GM21737 (cell line): Measurements from ENCODE around the gene CCNT1.
A peak's percentile ranks its signal among the peaks of the same experiment; 100 is the strongest.
"Not testable (repeated sequence)": the region's sequence is repeated elsewhere in the genome, so short reads cannot be mapped to it uniquely, and the experiment has no call there.

Experiments used
- ATAC-seq: cut with Tn5 transposase; IDR thresholded peaks from one replicate; pipeline ENCODE4 v1.9.1; 2021; ENCODE audit warnings: mild to moderate bottlenecking, moderate library complexity; ENCODE audit not compliant: unreplicated experiment

The CCNT1 gene

DNA sequence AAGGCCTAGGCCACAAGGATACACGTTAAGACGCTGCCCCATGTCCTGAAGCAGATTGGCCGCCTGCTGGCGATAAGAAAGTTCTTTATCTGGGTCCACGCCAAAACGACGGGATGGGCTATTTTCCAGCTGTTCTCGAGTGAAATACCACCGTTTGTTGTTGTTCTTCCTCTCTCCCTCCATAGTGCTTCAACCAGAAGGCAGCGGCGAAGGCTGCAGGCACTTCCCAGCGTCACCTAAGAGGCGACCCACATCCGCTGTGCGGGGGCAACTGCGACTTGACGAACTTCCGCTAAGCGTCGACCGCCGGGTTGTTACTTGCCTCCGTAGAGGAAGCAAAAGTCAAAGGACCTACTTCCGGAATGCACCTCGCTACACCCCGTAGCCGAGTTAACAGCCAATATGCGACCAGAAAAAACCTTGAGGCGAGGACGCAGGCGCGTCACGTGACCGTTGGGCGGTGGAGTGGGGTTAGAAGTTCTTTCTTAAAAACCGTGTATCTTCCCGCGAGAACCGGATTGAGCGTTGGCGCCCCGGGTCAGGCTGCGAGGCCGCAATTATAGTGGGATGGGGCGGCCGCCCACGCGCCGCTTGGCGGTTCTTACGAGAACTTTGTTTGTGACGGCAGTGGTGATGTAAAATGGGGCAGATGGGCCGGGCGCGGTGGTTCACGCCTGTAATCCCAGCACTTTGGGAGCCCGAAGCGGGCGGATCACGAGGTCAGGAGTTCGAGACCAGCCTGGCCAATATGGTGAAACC is at the start of gene CCNT1:
Gene CCNT1, minus strand, starts transcription at position 215 of the 759 bp plus-strand sequence. Its CDS starts 32 bp downstream, at position 183.
- peak; percentile 97 for ATAC-seq

- no peak for ATAC-seq
These were observed 49.3 kb upstream of the CCNT1 start for GRCh38 chr12:48765753-48766162.

- no peak for ATAC-seq
These were observed 48.0 kb upstream of the CCNT1 start for GRCh38 chr12:48764521-48764920.

- ATAC-seq, result no peak
These were observed 42.2 kb upstream of the CCNT1 start for GRCh38 chr12:48758737-48759136.

- ATAC-seq, result no peak
These were observed 41.7 kb upstream of the CCNT1 start for GRCh38 chr12:48758186-48758585.

DNA sequence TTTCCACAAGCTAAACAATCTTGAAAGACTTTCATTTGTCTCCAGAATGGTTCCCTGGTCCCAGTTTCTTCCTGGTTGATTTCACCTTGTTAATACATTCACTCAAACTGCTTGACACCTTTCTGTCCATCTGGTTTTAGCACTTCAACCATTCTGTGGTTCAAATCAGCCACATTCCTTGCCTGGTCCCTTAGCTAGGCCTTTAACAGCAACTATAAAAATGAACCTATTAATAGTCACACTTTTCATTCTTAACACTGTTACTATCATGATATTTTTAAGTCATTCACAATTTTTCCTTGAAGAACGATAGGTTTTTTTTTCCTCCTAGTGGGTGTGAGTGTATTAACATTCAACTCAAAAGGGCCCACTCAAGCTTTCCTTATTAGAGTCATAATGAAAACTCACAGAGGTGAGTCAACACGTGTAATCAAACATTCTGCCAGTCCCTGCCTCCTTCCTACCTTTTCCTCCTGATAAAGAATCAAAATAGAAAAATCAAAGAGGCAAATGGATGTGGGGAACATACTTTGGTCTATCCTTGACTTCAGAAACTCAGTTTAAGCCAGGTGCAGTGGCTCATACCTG is 34.4 kb upstream of the CCNT1 start:
- no peak for ATAC-seq

GRCh38 chr12:48750215-48750614 is 33.7 kb upstream of the CCNT1 start:
- ATAC-seq, result no peak

- ATAC-seq, result no peak
These were observed 27.9 kb upstream of the CCNT1 start for GRCh38 chr12:48744251-48745008.

DNA sequence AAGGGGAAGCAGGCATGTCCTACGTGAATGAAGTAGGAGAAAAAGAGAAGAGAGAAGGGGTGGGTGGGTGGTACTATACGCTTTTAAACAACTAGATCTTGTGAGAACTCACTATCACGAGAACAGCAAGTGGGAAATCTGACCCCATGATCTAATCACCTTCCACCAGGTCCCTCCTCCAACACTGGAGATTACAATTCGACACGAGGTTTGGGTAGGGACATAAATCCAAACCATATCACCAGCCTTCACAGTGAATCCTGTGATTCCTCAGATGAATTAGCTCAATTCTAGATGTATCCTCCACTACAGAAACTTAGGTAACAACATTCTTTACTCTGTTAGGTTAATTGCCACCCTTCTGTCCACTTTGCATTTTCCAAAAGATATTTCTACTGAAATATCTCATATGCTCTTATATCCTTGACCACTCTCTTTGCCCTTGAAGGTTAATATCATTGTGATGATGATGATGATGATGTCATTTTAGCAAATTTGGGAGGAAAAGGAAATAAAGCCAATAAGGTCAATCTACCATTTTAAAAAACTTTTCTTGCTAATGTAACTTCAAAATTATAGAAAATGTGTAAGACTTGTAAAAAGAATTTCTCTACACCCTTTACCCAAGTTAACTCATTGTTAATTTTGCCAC is 23.2 kb upstream of the CCNT1 start:
- no peak for ATAC-seq

DNA sequence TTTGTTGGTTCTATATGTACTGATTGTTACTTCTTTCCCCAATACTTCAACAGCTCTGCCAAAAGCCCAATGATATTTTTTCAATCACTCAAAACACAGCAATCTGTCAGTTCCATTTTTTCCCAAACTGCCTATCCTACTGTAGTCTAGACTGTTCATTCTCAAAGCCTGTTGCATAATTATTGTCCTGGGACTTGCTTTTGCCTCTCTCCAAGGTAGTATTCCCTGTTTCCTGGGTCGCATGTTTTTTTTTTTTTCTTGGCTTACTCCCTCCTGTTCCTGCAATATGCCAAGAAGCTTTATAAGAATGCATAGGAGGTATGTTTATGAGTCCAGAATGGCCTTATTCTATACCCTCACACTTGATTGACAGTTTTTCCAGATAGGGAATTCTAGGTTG is 19.9 kb upstream of the CCNT1 start:
- ATAC-seq, result no peak

GRCh38 chr12:48728807-48729206 is 12.3 kb upstream of the CCNT1 start:
- ATAC-seq, result no peak

DNA sequence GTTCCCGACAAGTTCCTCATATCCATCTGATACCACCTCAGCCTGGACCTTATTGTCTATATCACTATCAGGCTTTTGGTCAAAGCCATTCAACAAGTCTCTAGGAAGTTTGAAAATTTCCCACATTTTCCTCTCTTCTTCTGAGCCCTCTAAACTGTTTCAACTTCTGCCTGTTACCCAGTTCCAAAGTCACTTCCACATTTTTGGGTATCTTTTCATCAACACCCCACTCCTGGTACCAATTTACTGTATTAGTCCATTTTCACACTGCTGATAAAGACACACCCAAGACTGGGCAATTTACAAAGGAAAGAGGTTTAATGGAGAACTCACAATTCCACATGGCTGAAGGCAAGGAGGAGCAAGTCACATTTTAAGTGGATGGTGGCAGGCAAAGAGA is 4.2 kb upstream of the CCNT1 start:
- not testable (repeated sequence) for ATAC-seq

DNA sequence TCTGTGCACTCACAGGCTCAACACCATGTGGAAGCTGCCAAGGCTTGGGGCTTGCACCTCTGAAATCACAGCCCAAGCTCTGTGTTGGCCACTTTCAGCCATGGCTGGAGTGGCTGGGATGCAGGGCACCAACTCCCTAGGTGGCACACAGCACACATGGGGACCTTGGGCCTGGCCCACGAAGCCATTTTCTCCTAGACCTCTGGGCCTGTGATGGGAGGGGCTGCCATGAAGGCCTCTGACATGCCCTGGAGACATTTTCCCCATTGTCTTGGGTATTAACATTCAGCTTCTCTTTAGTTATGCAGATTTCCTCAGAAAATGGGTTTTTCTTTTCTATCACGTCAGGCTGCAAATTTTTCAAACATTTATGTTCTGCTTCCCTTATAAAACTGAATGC is 3.7 kb upstream of the CCNT1 start:
- ATAC-seq, result not testable (repeated sequence)

- not testable (repeated sequence) for ATAC-seq
These were observed 2.5 kb upstream of the CCNT1 start for GRCh38 chr12:48719002-48719401.

DNA sequence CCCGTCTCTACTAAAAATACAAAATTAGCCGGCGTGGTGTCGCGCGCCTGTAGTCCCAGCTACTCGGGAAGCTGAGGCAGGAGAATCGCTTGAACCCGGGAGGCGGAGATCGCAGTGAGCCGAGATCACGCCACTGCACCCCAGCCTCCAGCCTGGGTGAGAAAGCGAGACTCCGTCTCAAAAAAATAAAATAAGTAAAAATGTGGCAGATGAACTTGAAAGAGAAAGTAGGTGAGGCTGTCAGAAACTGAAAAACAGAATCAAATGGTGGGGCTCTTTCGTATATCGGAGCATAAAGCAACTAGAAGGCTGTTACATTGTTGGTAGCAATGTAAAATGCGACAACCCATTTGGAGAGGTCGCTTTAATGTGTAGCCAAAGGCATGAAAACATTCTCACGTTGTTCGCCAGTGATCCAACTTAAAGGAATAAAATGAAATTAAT is 767 bp upstream of the CCNT1 start:
- ATAC-seq, result no peak

DNA sequence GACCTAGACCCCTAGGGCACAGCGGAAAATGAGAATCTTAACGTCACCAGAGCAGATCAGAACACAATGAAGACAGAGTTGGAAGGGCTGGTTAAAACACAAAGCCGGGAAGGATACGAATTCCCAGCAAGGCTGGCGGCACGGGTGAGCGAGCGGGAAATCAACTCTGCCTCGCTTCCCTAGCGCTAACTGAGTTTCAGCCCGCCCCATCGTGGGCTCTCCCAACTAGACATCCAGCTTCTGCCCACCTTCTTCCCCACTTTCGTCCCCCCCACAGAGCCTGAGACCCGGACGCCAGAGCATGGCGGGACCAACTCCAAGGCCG is 377 bp downstream of the CCNT1 start:
- no peak for ATAC-seq

- ATAC-seq, result no peak
These were observed 4.3 kb downstream of the CCNT1 start for GRCh38 chr12:48712209-48712608.

DNA sequence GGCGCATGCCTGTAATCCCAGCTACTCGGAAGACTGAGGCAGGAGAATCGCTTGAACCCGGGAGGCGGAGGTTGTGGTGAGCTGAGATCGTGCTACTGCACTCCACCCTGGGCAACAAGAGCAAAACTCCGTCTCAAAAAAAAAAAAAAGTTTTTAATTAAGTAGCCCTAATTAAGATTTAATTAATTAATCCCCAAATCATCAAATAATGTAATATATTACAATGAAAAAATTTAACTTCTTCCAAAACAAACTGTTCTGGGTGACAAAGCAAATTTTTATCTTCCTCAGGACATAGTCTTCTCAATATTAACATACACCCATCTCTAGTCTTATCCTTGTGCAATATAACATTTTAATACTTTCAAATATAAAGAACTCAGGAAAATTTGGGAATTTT is 17.7 kb downstream of the CCNT1 start:
- not testable (repeated sequence) for ATAC-seq

GRCh38 chr12:48696626-48697025 is 19.9 kb downstream of the CCNT1 start:
- no peak for ATAC-seq

- ATAC-seq, result no peak
These were observed 20.6 kb downstream of the CCNT1 start for GRCh38 chr12:48695859-48696258.

GRCh38 chr12:48694038-48694437 is 22.5 kb downstream of the CCNT1 start:
- no peak for ATAC-seq
